HG03045 (cell line): Measurements from ENCODE around the gene ADAM15.
A peak's percentile ranks its signal among the peaks of the same experiment; 100 is the strongest.

Experiments used
- ATAC-seq: cut with Tn5 transposase; IDR thresholded peaks from one replicate; pipeline ENCODE4 v1.9.1; 2021; ENCODE audit warnings: mild to moderate bottlenecking, moderate library complexity; ENCODE audit not compliant: unreplicated experiment

ADAM15 gene

GRCh38 chr1:155070721-155071569 lies 19.8 kb downstream of the ADAM15 start:
- ATAC-seq = peak; percentile 61

DNA sequence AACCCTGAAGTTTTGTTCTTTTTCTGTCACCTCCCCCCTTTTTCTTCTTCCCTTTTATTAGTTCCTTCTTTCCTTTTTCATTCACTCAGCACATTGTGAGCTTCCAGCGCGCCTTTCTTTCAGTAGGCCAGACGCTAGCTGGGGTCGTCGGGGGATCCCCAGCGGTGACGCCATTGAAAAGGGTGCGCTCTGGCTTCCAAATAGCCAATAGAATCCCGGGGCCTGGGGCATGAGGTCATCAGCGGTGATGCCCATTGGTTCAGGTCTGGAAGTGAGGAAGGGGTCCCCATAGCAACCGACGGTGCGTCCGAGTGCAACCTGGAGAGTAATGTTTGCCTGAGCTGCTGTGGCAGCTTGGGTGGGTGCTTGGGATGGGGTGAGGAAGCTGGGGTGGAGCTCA lies 20.6 kb downstream of the ADAM15 start:
- no peak for ATAC-seq

- ATAC-seq = no peak
These were observed 21.6 kb downstream of the ADAM15 start for GRCh38 chr1:155072531-155073289.

DNA sequence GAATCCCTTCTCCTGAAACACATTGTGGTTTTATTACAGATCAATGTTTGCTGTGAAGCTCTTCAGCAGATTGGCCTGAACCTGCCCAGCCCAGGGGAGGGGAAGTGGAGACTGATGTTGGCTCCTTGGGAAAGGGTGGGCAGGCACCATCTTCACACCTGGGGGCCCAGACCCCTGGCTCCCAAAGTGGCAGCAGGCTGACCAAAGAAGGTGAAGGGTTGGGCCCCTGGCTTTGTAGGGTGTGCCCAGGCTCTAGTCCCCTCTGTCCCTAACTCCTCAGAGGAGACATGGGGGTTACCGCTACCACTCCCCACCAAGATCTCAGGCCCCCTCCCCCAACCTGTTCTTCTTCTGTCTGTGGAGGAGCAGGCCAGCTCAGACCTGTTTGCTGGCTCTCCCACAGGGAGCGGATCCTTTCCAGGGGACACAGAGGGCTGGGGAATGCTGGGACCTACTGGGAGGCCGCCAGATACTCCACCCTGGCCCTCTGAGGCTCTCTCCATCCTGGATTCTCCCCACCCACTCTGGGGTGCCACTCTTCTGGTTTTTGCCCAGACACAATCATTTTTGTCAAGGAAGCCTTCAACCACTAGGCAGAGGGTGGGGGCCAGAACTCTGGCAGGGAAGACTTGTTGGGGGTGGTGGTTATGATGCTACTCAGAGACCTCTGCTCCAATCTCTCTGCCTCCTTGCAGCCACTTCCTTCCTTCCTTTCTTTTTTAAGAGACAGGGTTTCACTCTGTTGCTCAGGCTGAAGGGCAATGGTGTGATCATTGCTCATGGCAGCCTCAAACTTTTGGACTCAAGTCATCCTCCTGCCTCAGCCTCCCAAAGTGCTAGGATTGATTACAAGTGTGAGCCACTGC lies 22.5 kb downstream of the ADAM15 start:
- ATAC-seq = no peak

DNA sequence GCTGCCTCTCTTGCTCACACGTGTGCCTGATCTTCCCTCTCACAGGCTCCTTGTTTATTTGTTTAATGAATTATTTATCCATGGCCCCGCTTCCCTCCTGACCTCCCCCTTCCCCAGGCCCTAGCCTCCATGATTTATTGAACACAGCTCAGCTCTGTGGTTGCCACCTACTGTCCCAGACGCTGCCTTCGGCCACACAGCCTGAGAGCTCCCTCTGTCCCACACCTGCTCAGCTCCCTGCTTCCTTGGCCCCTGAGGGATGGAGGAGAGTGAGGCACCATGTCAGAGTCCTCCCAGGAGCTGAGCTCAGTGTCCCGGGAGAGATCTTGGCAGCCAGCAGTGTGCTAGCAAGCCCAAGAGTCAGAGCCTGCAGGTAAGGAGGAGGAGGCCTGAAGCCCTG lies 24.4 kb downstream of the ADAM15 start:
- no peak for ATAC-seq

DNA sequence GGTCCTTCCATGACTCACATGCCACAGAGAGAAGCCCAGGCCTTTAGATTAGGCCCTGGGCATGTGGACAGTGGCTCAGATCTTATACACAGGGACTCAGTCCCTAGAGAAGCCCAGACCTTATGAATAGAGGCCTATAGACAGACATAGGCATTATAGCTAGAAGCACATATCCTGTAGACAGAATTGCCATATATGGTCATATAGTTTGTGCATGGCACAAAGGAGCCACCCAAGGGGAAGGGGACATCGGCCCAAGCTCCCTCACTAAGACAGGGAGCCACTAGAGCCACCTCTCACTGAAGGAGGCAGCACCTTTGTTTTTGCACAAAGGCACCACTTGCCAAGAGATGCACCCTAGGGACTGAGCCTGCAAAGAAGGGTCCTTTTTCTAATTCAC lies 25.3 kb downstream of the ADAM15 start:
- no peak for ATAC-seq

GRCh38 chr1:155077346-155077745 lies 26.2 kb downstream of the ADAM15 start:
- ATAC-seq = no peak

GRCh38 chr1:155077758-155078445 lies 26.8 kb downstream of the ADAM15 start:
- no peak for ATAC-seq

GRCh38 chr1:155078469-155079209 lies 27.5 kb downstream of the ADAM15 start, which contains the start of gene EFNA3:
EFNA3 (plus strand) TSS chr1:155078837; CDS start chr1:155078942, 105 bp downstream.
- ATAC-seq = peak; percentile 42

GRCh38 chr1:155079210-155079486 lies 28.0 kb downstream of the ADAM15 start:
- no peak for ATAC-seq

DNA sequence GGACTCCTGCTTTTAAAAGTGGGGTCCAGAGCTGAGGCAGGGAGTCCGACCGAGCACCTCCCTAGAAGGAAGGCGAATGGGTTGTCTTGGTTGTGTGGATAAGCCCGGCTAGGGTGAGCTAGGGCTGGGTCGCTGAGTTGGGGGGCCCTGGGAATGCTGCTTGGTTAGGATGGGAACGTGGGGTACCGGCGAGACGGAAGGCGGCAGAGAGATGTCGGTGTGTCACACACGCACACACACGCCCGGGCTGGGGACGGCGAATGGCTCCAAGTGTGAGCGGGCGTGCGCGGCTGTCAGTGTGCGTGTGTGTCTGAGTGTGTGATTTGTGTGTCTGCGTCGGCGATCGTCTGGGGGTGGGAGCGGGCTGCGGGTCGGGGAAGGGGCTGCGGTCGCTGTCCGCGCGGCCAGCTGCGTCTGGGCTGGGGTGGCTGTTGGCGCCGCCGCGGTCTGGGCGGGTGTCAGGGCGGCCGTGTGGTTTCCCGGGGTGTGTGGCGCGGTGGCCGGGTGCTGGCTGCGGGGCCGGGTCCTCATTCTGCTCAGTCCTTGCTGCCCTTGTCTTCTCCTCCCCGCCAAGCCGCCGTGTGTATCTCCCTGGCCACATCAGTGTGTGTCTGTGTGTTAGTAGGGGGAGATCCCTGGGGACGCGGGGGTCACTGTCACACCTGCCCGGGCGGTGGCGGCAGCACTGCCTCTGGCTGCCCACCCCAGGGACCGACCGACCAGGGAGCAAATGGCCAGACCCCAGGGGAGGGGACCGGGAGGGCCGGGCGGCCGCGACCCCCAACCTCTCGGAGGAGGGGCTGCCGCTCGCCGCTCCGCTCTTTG lies 28.6 kb downstream of the ADAM15 start:
- no peak for ATAC-seq

- no peak for ATAC-seq
These were observed 29.5 kb downstream of the ADAM15 start for GRCh38 chr1:155080312-155081228.

- no peak for ATAC-seq
These were observed 30.6 kb downstream of the ADAM15 start for GRCh38 chr1:155081472-155082300.

- ATAC-seq = no peak
These were observed 31.4 kb downstream of the ADAM15 start for GRCh38 chr1:155082301-155083051.

DNA sequence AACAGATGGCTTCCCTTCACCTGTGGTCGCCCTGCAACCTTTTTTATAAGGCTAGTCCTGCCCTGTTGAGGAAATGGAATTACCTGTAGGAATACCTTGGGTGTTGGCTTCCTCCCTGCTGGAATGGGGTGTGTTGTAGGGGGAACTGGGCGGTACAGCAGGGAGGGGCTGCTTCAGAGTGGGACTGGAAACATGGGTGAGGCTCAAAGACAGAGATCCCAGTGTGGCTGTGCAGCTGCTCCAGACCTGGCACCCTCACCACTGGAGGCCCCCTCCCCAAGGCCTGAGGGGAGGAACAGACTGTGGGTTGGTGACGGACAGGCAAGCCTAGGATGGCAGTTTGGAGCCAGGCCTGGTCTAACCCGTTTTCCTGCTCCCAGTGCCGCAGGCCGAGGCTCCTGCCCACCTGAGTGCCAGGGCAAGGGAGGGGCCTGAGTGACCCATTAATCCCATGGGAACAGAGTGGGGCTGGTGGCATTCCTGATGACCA lies 32.0 kb downstream of the ADAM15 start:
- ATAC-seq = no peak
